ENCODE data around the gene HS2ST1.
"Not testable (repeated sequence)": the region's sequence is repeated elsewhere in the genome, so short reads cannot be mapped to it uniquely, and the experiment has no call there.

DNA sequence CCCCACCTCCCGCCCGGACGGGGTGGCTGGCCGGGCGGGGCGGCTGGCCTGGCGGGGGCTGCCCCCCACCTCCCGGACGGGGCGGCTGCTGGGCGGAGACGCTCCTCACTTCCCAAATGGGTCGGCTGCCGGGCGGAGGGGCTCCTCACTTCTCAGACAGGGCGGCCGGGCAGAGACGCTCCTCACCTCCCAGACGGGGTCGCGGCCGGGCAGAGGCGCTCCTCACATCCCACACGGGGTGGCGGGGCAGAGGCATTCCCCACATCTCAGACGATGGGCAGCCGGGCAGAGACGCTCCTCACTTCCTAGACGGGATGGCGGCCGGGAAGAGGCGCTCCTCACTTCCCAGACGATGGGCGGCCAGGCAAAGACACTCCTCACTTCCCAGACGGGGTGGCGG, 49.4 kb downstream of the HS2ST1 start:
- TF ChIP-seq CTCF (conservative IDR thresholded peaks at IDR 0.05); EZH2 (IDR thresholded peaks at IDR 0.05; ENCODE audit: low read depth): not testable (repeated sequence)

All from PC-9 (cell line).